OCI-LY7 (cell line): Measurements from ENCODE around the gene KLHL3.

Experiments
- CTCF ChIP-seq: fragments of 200-600 bp; sonication (generic); conservative IDR thresholded peaks from 2 replicates; pipeline ENCODE4 v1.5.1; 2014; ENCODE audit warnings: mild to moderate bottlenecking, antibody characterized with exemption, low read length, moderate library complexity, mixed read lengths
- EZH2phosphoT487 ChIP-seq: fragments of 200-600 bp; sonication (generic); IDR thresholded peaks from 2 replicates; pipeline ENCODE4 v1.6.1; 2018; ENCODE audit warnings: low read depth, borderline replicate concordance, mild to moderate bottlenecking, mixed run types, antibody characterized with exemption, low read length, moderate library complexity, mixed read lengths

GRCh38 chr5:137758121-137758520 is 22.2 kb upstream of the KLHL3 start:
- TF ChIP-seq CTCF, result no peak
- no peak for TF ChIP-seq EZH2phosphoT487
